MCF 10A (cell line): ENCODE data around the gene COX20. TPM values are rescaled to one million over a fixed set of nuclear protein-coding genes. Genes with fewer than 3 reads are reported as not detected.

Experiments used
- BruUV-seq: library from RNA; stranded (reverse); fragments of 400-500 nt; replicated peaks from 2 replicates; lab custom pipeline; 2021; lab: Mats Ljungman, UMichigan
- CTCF ChIA-PET: fragments of 300-600 bp; sonication (Branson Sonifier 250); formaldehyde crosslinking; extraction: SDS; loops from one replicate; lab custom pipeline; 2021; ENCODE audit warnings: antibody characterized with exemption, inconsistent platforms; lab: Yijun Ruan, JAX
- POLR2A ChIA-PET: fragments of 300-600, 350-650 bp; sonication (Branson Sonifier 250); formaldehyde crosslinking; extraction: SDS; loops from one replicate; lab custom pipeline; 2020; ENCODE audit warnings: antibody characterized with exemption, inconsistent platforms; lab: Yijun Ruan, JAX
- DNase-seq: peaks from one replicate; pipeline ENCODE4 v3.0.0-alpha.2; 2018; ENCODE audit not compliant: unreplicated experiment
- H3K27ac Mint-ChIP-seq: one replicate; pipeline ENCODE4 v1.8.0; 2022; ENCODE audit warnings: mild to moderate bottlenecking, low read depth, mixed read lengths; ENCODE audit not compliant: unreplicated experiment
- H3K27me3 Mint-ChIP-seq: one replicate; pipeline ENCODE4 v1.8.0; 2022; ENCODE audit warnings: mixed read lengths; ENCODE audit not compliant: insufficient read depth, unreplicated experiment
- H3K36me3 Mint-ChIP-seq: one replicate; pipeline ENCODE4 v1.8.0; 2022; ENCODE audit warnings: mild to moderate bottlenecking, moderate library complexity, mixed read lengths; ENCODE audit not compliant: insufficient read depth, unreplicated experiment
- H3K4me1 Mint-ChIP-seq: one replicate; pipeline ENCODE4 v1.8.0; 2022; ENCODE audit warnings: mixed read lengths; ENCODE audit not compliant: insufficient read depth, unreplicated experiment
- H3K4me3 Mint-ChIP-seq: one replicate; pipeline ENCODE4 v1.8.0; 2022; ENCODE audit warnings: mild to moderate bottlenecking, moderate library complexity, mixed read lengths; ENCODE audit not compliant: unreplicated experiment
- H3K9me3 Mint-ChIP-seq: one replicate; pipeline ENCODE4 v1.8.0; 2022; ENCODE audit warnings: mixed read lengths; ENCODE audit not compliant: unreplicated experiment
- CTCF ChIP-seq: fragments of 200-600 bp; IDR thresholded peaks from one replicate; pipeline ENCODE4 v1.8.0; 2022; ENCODE audit warnings: antibody characterized with exemption, mild to moderate bottlenecking; ENCODE audit not compliant: unreplicated experiment
- intact Hi-C: fragments of 100-400 bp; cut with micrococcal nuclease; formaldehyde crosslinking; loops from 2 replicates; pipeline ENCODE4 v1.14.1; 2022
- total RNA-seq: library from RNA; stranded (reverse); gene quantifications from 2 replicates; pipeline ENCODE4 v1.2.3, GENCODE V29; 2022

COX20 gene
- total RNA-seq, 1 experiment from 2014 or later = 44.6 TPM

GRCh38 chr1:244836584-244836983, 1.1 kb downstream of the COX20 start:
- H3K27ac Mint-ChIP-seq = peak overlapping the region; percentile 99
- peaks cover 40% of the 10 kb centered on the region for H3K4me1 Mint-ChIP-seq
- DNase-seq = no peak
- H3K36me3 Mint-ChIP-seq = peaks cover 82% of the 10 kb centered on the region
- intact Hi-C loops = loop anchor here (1.0 to 10.0 kb wide), 2 partner anchors 206 to 382 kb away; partner anchors contain the start of gene ADSS2
- no peaks in the 10 kb centered on the region for H3K9me3 Mint-ChIP-seq
- TF ChIP-seq CTCF = no peak
- peak overlapping the region; percentile 81 for H3K4me3 Mint-ChIP-seq
- BruUV-seq = TSS peak; percentile 1
- ChIA-PET CTCF (interaction anchor here (0.5 to 5.7 kb wide), 19 partner anchors 11 to 1730 kb away, joined by 3 to 52 read pairs (median 5); partner anchors contain the start of genes CNST, HNRNPU and TFB2M), POLR2A (interaction anchor here (0.6 to 24.3 kb wide), 26 partner anchors 8 to 1730 kb away, joined by 3 to 1456 read pairs (median 5); partner anchors contain the start of genes CNST, DESI2, HNRNPU and TFB2M)
- H3K27me3 Mint-ChIP-seq = no peaks in the 10 kb centered on the region

- Mint-ChIP-seq H3K4me3 (peak overlapping the region; percentile 81), H3K27ac (peak overlapping the region; percentile 99), H3K27me3 (no peaks in the 10 kb centered on the region), H3K4me1 (peaks cover 40% of the 10 kb centered on the region), H3K9me3 (no peaks in the 10 kb centered on the region), H3K36me3 (peaks cover 87% of the 10 kb centered on the region)
- intact Hi-C loops = loop anchor here (10.0 kb wide), 1 partner anchor 383 kb away; the partner anchor contains the start of gene ADSS2
- no TSS peak for BruUV-seq
- CTCF ChIA-PET = interaction anchor here (0.5 to 5.7 kb wide), 11 partner anchors 10 to 234 kb away, joined by 3 to 52 read pairs (median 5); partner anchors contain the start of gene HNRNPU
- POLR2A ChIA-PET = interaction anchor here (0.6 to 24.3 kb wide), 11 partner anchors 8 to 1644 kb away, joined by 3 to 1456 read pairs (median 17); partner anchors contain the start of genes ADSS2, DESI2 and HNRNPU
- peak; percentile 67 for DNase-seq
- no peak for TF ChIP-seq CTCF
Measured at GRCh38 chr1:244837597-244838258, 2.3 kb downstream of the COX20 start.

GRCh38 chr1:244839656-244840055, 4.2 kb downstream of the COX20 start:
- CTCF ChIA-PET = interaction anchor here (0.7 to 5.7 kb wide), 7 partner anchors 10 to 208 kb away, joined by 3 to 52 read pairs (median 3); no protein-coding TSS in a partner anchor
- no peaks in the 10 kb centered on the region for H3K27me3 Mint-ChIP-seq
- intact Hi-C loops = loop anchor here (10.0 kb wide), 1 partner anchor 385 kb away; the partner anchor contains the start of gene ADSS2
- peaks cover 98% of the 10 kb centered on the region for H3K36me3 Mint-ChIP-seq
- POLR2A ChIA-PET = interaction anchor here (0.5 to 24.3 kb wide), 6 partner anchors 15 to 239 kb away, joined by 3 to 1456 read pairs (median 6); partner anchors contain the start of gene HNRNPU
- no TSS peak for BruUV-seq
- no peak overlapping the region for H3K4me3 Mint-ChIP-seq
- peak overlapping the region; percentile 68 for H3K27ac Mint-ChIP-seq
- TF ChIP-seq CTCF = no peak
- peaks cover 29% of the 10 kb centered on the region for H3K4me1 Mint-ChIP-seq
- H3K9me3 Mint-ChIP-seq = no peaks in the 10 kb centered on the region
- no peak for DNase-seq
